HG03439 (cell line): Measurements from ENCODE around the gene RAET1G.
"Not testable (repeated sequence)": the region's sequence is repeated elsewhere in the genome, so short reads cannot be mapped to it uniquely, and the experiment has no call there.

Experiments
- ATAC-seq: cut with Tn5 transposase; IDR thresholded peaks from one replicate; pipeline ENCODE4 v1.9.1; 2021; ENCODE audit warnings: mild to moderate bottlenecking, moderate library complexity; ENCODE audit not compliant: unreplicated experiment

RAET1G gene

DNA sequence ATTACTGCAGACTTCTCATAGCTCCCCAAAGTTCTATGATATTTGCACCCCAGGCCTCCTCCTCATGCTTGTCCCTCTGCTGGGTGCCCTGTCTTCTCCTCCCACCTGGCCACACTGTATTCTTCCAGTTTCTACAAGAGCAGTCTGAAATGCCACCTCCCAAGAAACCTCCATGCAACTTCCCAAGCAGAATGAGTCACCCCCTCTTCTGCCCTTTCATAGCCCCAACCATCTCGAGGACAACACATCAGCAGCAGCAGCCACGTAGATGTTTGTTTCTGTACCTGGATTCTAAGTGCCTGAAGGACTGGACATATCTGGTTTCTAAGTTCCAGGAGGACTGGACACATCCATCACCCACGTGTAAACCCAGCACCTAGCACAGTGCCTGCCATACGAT lies 12.3 kb upstream of the RAET1G start:
- no peak for ATAC-seq

DNA sequence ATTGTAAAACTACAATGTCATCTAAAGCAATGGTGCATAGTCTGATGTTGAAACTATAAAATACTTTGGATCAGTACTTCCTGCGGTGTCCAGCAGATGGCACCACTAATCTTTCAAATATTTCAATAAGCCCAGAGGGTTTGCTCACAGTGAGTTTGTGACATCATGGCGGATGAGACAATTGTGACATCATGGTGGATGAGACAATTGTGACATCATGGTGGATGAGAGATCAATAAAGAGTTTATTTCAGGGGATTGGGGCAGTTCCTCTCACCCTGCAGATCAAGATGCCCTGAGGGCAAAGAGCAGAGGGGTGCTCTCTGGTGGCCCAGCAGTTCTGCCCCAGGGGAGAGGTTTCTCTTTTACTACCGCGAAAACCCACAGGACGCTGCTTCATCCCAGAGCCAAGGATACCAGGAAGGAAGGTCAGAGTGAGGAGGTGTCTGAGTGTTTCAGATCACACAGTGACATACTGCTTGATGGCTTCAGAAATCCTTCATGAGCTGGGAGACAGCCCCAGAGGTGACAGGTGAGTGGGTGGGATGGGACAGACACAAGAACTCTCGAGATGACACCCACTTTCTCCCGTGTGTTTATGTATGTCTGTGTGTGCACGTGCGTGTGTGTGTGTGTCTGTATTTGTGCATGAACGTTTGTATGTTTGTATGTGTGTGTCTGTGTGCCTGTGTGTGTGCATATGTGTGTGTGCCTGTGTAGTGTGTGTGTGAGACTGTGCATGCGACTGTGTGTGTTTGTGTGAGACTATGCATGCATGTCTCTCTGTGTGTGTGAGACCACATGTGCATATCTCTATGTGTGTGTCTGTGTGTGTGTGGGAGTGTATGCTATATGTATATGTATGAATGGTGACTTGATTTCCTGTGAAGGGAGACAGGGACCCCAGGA lies 11.6 kb upstream of the RAET1G start:
- ATAC-seq = no peak

DNA sequence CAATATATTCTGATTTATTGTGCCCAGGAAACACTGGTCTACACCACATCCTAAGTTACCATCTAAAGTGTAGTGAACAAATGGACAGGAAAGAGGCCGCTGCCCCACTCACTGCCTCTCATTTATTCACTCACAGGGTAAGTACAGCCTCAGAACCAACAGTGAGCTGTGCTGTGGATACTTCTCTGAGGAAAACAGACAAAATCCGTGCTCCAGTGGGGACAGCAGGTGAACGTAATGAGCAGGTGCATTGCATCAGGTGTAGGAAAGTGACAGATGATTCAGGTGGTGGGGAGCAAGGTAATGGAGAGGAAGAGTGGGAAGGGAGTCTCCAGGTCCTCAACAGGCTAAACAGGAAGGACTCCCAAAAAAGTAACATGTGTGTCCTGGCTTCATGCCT lies 10.5 kb upstream of the RAET1G start:
- ATAC-seq = no peak

DNA sequence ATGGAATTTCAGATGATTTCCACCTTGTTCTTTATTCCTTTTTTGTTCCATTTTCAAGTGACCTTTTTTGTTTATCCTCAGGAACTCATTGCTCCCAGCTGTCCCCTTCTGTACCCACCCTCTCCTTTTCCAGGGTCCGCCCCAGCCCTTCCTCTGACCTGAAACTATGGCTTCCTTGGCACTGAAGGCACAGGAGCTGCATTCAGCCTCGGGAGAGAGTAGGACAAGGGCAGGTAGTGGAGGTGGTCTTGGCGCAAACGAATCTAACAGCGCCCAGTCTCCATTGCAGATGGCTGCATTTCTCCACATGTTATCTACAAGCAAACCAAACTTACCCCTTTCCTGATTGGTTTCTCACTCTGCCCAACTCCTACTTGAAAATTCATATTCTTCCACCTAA lies 10.1 kb upstream of the RAET1G start:
- no peak for ATAC-seq

DNA sequence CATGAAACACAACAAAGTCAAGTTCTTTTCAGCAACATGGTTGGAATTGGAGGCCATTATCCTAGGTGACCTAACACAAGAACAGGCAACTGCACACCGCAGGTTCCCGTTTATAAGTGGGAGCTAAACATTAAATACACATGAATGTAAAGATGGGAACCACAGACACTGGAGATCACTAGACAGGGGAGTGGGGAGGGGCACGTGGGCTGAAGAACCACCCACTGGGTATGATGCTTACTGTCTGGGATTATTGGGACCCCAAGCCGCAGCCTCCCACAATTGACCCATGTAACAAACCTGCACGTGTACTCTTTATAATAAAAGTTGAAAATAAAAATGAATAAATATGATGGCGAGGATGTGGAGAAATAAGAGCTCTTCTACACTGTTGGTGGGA lies 8.6 kb upstream of the RAET1G start:
- ATAC-seq = no peak

DNA sequence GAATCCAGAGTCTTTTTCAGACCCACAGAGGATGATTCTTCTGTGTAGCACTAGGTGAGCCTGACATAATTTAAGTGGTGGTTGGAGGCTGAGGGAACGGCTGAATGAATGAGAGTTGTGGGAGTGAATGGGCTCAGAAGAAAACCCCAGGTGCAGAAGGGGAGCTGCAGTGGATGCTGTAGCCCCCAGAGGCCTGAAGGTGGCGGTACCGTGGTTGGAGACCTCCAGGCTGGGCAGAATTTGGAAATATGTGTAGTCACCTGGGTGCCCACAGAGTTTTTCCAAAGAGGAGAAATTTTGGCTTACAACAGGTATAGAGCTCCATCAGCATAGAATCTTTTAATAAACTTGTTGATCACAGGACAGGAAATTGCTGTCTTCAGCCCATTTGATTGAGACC lies 6.5 kb upstream of the RAET1G start:
- no peak for ATAC-seq

DNA sequence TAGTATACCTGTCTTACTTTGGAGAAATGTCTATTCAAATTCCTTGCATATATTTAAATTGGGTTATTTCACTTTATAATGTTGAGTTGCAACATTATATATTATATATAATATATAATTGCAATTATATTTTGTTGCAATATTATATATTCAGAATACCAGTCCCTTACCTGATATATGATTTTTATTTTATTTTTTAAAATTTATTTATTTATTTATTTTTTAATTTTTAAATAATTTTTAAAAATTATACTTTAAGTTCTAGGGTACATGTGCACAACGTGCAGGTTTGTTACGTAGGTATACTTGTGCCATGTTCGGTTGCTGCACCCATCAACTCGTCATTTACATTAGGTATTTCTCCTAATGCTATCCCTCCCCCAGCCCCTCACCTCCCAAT lies 4.1 kb upstream of the RAET1G start:
- ATAC-seq = not testable (repeated sequence)

DNA sequence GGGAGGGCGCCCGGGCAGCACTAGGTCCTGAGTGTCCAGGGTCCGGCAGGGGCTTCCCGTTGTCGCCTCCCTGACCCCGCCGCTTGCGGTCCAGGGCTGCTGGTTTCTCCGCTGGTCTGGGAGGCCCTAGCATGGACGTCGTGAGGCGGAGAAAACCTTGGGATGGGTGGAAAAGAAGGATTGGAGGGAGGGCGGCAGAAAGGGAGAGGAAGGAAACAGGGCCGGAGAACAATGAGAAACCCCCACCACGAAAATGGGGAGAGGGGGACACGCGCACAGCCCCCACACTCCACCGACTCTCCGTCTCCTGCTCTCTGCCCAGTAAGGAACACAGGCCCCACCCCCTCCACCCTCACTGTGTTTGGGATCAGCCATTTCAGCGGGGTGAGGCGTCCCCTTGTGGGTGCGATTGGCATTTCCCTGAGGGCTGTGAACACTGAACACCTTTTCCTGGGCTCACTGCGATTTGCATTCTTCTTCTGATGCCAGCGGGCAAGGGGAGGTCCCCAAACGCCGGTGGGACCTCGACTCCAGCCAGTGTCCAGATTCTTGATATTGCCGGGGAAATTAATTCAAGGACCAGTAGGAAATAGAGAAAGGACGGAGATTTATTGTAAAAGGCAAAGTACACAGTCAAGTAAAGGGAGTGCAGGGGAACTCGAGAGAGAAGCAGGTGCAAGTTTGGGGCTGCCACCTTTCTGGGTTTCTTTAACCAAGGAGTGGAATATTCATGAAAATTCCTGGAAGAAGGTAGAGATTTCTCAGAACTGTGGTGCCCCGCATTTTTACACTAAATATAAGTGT lies 3.3 kb upstream of the RAET1G start:
- no peak for ATAC-seq

DNA sequence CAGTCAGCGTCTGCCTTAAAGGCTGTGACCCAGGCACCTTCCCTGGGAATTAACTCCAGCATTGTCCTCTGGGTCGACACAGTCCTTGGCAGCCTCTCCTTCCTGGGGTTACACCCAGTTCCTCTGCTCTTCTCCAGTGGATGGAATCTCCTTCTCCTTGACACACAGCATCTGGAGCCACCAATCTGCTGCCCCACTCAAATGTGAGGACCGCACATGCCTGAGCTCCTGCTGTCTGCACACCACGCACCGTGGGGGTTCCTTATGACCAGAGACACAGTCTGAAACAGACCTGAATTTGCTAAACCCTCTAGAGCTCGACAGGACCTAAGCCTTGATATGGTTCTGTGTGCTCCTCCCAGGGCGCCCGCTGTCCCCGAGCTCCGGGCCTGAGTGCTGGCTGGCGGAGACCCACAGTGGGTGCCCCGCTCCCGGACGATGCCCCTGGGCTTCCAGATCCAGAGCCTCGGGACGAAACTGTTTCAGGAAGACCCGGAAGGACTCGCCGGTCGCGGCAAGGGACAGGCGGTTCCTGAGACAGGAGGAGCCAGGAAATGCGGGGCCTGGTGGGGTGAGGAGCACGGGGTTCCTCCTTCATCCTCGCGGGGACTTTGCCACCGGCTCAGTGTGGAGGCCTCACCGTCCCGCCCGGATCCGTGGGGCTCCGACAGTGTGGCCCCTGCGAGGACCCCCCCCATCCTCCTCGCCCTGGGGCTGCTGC lies 2.5 kb upstream of the RAET1G start:
- no peak for ATAC-seq

DNA sequence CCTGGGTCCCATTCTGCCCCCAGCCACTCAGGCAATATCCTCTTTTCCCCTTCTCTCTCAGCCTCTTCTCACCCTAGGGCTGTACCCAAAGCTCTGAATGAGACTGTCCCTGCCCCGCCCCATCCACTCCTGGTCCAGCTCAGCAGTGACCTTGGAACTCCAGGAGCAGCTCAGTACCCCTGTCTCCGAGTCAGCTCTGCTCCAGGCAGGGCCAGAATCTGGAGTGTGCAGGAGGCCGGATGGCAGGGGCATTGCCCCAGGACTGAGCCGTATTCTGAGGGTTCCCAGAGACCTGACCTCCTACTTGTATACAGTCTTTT lies 2.0 kb upstream of the RAET1G start:
- ATAC-seq = no peak

DNA sequence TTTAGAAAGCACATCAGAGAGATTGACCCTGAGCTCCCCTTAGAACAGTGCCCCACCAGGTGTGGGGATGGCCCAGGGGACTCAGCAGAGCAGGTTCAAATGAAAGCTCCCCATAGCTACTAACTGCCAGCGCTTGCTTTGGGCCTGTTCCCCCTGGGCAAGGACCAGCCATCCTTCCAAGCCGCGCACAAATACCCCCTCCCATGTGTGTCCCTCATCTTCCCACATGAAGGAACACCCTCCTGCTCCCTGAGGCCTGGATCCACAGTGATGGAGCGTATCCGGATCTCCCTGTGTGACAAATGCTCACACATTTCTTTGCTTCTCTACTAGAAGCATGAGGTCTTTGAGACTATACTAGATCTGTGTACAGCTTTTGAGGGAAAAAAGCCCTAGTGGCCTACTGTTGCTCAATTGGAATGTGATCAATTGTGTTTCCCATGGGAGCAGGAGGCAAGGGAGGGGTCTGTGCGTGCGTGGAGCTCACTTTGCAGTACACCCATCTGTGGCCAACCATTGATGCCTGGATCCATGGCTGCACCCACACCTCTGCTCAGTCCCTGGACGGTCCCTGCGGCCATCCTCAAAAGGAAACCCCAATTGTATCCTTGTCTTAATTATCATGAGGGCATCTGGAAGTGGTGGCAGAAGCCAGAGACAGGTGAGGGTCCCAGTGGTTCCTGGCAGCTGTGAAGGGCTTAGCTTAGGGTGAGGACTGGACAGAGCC lies 1.4 kb upstream of the RAET1G start:
- no peak for ATAC-seq

DNA sequence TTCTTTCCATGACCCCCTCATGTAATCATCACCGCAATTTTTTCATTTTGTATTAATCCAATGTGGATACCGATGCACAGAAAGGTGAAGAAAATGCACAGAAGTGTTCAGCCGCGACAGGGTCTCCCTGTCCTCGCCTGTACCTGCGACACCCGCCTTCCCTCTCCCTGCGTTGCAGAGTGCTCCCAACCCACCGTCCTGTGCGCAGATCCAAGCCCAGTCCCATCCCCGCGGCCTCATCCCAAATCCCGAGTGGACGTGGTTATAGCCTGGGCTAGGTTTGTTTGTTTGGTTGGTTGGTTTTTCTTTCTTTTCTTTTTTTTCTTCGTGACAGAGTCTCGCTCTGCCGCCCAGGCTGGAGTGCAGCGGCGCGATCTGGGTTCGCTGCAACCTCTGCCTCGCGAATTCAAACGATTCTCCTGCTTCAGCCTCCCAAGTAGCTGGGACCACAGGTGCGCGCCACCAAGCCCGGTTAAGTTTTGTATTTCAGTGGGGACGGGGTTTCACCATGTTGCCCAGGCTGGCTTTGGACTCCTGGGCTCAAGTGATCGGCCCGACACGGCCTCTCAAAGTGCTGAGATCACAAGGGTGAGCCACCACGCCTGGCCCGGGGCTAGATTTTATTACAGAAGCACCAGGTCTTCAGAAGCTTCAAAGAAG lies 536 bp upstream of the RAET1G start:
- ATAC-seq = no peak

DNA sequence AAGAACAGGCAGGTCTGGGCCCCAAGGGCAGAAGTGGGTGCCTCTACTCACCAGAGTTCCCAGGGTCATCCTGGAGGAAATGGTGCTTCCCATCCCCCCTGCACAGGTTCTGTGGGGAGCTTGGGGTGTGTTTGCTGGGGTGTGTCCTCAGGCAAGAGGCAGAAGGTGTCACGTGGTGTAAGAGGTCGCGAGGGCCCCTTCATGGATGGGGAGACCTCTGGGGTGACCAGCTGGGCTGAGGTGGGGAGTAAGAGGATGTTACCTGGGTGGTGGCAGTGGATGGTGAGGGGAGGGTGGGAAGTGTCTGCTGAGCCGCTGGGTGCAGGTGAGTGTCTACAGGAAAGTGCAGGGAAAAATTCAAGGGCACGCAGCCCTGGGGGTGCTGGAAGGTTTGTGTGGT lies 830 bp downstream of the RAET1G start:
- not testable (repeated sequence) for ATAC-seq

DNA sequence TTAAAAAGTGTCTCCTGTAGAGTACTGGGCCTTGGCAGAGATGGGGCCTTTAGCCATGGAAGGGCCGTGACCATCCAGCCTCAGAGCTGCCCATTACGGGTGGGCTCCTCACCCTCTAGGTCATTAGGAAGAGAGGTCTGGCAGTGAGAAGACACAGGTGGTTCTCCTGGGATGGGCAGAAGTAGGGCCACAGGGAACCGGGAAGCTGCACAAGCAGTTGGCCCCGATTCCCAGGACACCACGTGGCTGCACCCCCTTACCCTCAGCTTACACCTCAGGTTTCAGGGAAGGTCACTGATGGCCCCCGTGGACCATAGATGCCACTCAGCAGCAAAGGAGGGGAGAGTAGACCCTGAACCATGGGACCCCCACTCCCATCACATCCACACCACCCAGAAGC lies 1.6 kb downstream of the RAET1G start:
- ATAC-seq = no peak

DNA sequence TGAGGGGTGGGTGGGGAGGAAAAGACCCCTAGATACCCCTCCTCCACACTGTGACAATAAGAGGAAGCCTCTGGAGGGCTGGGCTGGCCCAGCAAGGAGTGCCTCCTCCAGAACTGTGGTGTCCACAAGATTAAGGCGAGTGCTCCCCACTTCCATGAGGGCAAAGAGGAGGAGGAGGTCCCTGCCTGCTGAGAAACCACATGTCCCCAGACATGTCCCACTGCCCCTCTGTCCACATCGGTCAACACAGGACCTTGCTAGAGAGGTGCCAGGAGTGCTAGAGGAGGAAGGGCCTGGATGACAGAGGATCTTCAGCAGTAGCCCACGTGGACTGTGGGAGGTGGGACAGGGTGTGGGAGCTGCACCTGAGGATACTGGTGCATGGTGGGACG lies 3.1 kb downstream of the RAET1G start:
- no peak for ATAC-seq

DNA sequence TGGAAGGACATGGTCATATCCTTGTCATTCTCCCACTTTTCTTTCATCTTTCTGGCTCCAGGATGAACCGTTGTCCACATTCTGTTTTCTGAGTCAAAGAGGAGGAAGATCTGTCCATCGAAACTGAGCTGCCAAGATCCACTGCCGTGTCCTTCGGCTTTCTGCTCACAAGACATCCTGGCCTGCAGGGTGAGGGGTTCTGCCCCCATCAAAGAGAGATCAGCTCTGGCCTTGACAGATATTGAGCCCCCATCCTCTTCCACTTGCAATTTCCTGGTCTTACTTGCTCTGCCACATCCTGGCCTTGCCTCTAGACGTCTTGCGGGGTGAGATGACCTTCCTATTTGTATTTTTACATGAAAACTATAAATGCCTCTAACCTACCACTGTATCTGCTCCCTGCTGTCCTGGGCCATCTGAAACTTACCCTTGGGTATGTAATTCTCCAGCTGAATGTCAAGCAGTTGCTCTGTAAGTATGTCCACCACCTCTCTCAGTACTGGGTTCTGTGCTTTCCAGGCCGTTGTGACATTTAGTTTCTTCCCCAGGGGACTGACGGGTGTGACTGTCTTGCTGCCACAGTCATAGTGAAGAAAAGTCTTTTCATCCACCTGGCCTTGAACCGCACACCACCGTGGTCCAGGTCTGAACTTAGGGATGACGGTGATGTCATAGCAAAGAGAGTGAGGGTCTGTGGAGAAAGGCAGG lies 3.6 kb downstream of the RAET1G start:
- ATAC-seq = not testable (repeated sequence)

DNA sequence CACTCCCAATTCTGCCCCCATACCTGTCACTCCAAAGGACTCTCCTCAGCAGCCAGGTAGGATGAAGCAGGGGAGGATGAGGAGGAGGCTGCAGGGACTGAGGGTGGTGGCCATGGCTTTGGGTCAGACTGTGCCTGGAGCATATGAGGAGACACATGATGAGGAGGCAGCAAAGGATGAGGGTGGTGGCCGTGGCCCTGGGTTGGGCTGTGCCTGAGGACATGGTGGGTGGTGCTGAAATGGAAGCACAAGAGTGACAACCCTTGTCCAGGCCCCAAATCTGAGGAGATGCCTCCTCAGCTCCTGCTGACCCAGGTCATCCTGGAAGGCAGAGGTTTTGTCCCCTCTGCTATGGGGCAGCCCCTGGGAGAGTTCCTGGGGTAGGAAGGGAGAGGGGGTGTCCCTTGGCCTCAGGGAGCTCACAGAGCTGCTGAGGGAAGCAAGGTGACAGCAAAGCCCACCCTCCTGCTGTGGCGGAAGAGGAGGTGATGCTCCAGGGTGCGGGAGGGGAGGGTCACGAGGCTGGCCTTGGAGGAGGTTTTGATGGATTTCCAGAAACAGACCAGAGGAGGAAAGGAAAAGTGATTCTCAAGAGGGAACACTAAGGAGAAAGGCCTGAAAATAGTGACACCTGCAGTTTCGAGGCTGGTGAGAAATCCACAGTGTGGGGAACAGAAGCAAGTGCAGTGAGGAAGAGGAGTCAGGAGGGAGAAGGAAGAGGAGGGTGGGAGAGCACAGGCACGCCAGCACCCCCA lies 4.6 kb downstream of the RAET1G start:
- no peak for ATAC-seq

DNA sequence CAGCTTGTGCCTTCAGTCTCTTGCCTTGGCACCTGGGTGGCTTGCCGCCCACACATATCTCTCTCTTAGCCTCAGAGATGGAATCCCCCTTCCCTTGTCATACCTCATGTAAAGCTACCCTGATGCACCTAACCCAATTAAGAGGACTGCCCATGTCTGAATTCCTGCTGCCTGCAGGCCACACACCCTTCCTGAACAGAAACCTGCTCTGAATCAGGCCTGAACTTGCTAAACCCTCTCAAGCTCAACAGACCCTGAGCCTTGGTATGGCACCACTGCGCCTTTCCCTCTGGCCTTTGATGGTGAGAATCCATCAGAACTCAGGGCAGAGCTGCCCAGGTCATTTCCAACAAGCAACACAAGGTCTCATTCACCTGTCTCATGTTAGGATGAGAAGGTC lies 5.2 kb downstream of the RAET1G start:
- no peak for ATAC-seq
